Osteocyte (in vitro differentiated cells): ENCODE results near the gene GLMP. TPM values are rescaled to one million over a fixed set of nuclear protein-coding genes. Genes with fewer than 3 reads are reported as not detected.
A peak's percentile ranks its signal among the peaks of the same experiment; 100 is the strongest.

Experiments used
- DNase-seq: peaks from one replicate; pipeline ENCODE4 v3.0.0; 2021; ENCODE audit warnings: mixed read lengths; ENCODE audit not compliant: unreplicated experiment; ENCODE audit errors: extremely low spot score
- H3K27ac Mint-ChIP-seq: one replicate; pipeline ENCODE4 v1.8.0; 2021; ENCODE audit warnings: mild to moderate bottlenecking, mixed read lengths; ENCODE audit not compliant: unreplicated experiment
- H3K27me3 Mint-ChIP-seq: one replicate; pipeline ENCODE4 v1.8.0; 2021; ENCODE audit warnings: mixed read lengths; ENCODE audit not compliant: unreplicated experiment
- H3K36me3 Mint-ChIP-seq: one replicate; pipeline ENCODE4 v1.8.0; 2021; ENCODE audit warnings: mixed read lengths; ENCODE audit not compliant: unreplicated experiment
- H3K4me1 Mint-ChIP-seq: one replicate; pipeline ENCODE4 v1.8.0; 2021; ENCODE audit warnings: mixed read lengths; ENCODE audit not compliant: unreplicated experiment
- H3K4me3 Mint-ChIP-seq: one replicate; pipeline ENCODE4 v1.8.0; 2021; ENCODE audit warnings: mild to moderate bottlenecking, moderate library complexity, mixed read lengths; ENCODE audit not compliant: unreplicated experiment
- H3K9me3 Mint-ChIP-seq: one replicate; pipeline ENCODE4 v1.8.0; 2021; ENCODE audit warnings: mixed read lengths; ENCODE audit not compliant: unreplicated experiment
- total RNA-seq: library from RNA; stranded (reverse); gene quantifications from 2 replicates; pipeline ENCODE4 v1.2.1, GENCODE V29; 2021
- TF ChIP-seq, protein P1 (sequence below): fragments of 200-600 bp; sonication (generic); IDR thresholded peaks from 2 replicates; pipeline ENCODE4 v1.5.0; 2021; ENCODE audit warnings: antibody characterized with exemption, mild to moderate bottlenecking, moderate library complexity

GLMP gene
- total RNA-seq, 1 donor from 2014 or later: 77.1 TPM

DNA sequence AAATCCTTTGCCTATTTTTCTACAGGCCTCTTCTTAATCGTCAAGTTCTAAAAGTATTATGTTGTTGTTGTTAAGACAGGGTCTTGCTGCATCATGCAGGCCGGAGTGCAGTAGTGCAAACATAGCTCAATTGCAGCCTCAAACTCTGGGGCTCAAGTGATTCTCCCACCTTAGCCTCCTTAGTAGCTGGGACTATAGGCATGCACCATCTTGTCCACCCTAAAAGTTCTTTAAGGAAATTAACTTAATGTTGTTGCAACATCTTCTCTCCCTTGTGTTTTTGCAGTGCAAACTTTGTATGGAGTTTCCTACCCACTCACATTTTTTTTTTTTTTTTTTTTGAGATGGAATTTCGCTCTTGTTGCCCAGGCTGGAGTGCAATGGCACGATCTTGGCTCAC, 7.8 kb upstream of the GLMP start:
- Mint-ChIP-seq H3K27ac (no peak overlapping the region), H3K4me3 (no peak overlapping the region), H3K4me1 (no peaks in the 10 kb centered on the region), H3K27me3 (no peaks in the 10 kb centered on the region), H3K9me3 (no peaks in the 10 kb centered on the region), H3K36me3 (peaks cover 12% of the 10 kb centered on the region)
- DNase-seq: no peak
- TF ChIP-seq, protein P1, sequence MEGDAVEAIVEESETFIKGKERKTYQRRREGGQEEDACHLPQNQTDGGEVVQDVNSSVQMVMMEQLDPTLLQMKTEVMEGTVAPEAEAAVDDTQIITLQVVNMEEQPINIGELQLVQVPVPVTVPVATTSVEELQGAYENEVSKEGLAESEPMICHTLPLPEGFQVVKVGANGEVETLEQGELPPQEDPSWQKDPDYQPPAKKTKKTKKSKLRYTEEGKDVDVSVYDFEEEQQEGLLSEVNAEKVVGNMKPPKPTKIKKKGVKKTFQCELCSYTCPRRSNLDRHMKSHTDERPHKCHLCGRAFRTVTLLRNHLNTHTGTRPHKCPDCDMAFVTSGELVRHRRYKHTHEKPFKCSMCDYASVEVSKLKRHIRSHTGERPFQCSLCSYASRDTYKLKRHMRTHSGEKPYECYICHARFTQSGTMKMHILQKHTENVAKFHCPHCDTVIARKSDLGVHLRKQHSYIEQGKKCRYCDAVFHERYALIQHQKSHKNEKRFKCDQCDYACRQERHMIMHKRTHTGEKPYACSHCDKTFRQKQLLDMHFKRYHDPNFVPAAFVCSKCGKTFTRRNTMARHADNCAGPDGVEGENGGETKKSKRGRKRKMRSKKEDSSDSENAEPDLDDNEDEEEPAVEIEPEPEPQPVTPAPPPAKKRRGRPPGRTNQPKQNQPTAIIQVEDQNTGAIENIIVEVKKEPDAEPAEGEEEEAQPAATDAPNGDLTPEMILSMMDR: no peak

DNA sequence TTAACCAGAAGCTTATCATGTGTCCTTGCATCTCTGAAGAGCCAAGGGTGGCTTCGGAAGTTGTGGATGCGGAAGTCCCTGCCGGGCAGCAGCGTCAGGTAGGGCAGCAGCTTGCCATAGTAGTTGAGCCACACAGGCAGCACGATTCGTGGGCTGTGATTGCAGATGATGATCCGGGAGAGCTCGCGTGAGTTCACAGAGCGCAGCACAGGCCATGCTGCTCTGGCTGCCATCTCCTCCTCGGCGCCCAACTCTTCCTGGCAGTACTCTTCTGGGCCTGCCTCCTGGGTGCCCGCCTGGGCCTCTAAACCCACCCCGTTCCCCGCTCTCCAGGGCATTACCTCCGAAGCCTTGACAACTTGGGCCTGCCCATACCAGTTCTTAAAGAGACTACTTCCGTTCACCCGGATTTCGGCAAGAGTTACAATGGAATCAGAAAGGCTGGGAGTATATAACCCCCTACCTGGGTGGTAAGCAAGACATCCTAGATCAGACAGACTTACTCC, 3.4 kb upstream of the GLMP start, which contains the start of gene VHLL:
VHLL (minus strand) TSS at position 456 of the 506 bp plus-strand sequence; CDS start at position 338, 118 bp downstream.
- no peaks in the 10 kb centered on the region for H3K9me3 Mint-ChIP-seq
- no peaks in the 10 kb centered on the region for H3K27me3 Mint-ChIP-seq
- no peaks in the 10 kb centered on the region for H3K36me3 Mint-ChIP-seq
- TF ChIP-seq, protein P1: no peak
- H3K4me1 Mint-ChIP-seq: peaks cover 16% of the 10 kb centered on the region
- H3K27ac Mint-ChIP-seq: no peak within 1 kb of the TSS
- H3K4me3 Mint-ChIP-seq: no peak within 1 kb of the TSS
- DNase-seq: no peak

DNA sequence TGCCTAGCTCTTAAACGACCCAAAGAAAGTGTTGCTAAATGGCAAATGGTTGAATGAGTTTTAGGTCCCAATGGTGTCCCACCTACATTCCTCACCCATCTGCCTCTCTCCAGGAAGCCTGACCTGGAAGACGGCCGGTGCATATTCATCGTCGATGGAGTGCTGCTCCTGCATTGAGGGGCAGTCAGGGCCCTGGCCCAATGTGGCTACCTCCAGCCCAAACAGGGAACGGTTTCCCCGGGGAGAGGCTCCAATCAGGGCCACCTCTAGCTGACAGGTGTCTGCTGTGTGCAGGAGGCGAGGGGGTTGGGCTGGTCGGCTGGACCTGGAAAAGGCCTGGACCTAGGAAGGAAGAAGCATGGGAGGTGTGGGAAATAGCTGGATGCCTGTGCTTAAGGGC, 1.6 kb downstream of the GLMP start:
- no peak for DNase-seq
- TF ChIP-seq, protein P1: no peak
- Mint-ChIP-seq H3K4me3 (no peak overlapping the region), H3K36me3 (peaks cover 7% of the 10 kb centered on the region), H3K27ac (no peak overlapping the region), H3K4me1 (peaks cover 34% of the 10 kb centered on the region), H3K9me3 (no peaks in the 10 kb centered on the region), H3K27me3 (no peaks in the 10 kb centered on the region)

DNA sequence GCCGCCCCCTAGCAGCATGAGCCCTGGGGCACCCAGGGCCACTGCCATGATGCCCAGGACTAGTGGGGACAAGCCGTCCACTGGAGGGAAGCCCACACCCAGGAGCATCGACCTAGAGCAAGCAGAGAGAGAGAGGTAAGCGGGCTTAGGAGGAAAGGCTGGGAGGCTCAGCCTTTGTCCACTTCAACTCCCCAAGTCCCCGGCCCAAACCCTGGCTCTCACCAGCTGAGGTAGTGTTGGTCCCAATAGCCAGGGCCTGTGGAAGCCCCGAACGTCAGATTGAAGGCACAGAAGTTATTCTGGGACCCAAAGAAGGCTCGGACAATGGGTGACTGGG, 2.4 kb downstream of the GLMP start:
- Mint-ChIP-seq H3K9me3 (no peaks in the 10 kb centered on the region), H3K36me3 (peaks cover 7% of the 10 kb centered on the region), H3K4me1 (peaks cover 34% of the 10 kb centered on the region), H3K27me3 (no peaks in the 10 kb centered on the region), H3K27ac (no peak overlapping the region), H3K4me3 (peak overlapping the region; percentile 40)
- no peak for DNase-seq
- TF ChIP-seq, protein P1: no peak

DNA sequence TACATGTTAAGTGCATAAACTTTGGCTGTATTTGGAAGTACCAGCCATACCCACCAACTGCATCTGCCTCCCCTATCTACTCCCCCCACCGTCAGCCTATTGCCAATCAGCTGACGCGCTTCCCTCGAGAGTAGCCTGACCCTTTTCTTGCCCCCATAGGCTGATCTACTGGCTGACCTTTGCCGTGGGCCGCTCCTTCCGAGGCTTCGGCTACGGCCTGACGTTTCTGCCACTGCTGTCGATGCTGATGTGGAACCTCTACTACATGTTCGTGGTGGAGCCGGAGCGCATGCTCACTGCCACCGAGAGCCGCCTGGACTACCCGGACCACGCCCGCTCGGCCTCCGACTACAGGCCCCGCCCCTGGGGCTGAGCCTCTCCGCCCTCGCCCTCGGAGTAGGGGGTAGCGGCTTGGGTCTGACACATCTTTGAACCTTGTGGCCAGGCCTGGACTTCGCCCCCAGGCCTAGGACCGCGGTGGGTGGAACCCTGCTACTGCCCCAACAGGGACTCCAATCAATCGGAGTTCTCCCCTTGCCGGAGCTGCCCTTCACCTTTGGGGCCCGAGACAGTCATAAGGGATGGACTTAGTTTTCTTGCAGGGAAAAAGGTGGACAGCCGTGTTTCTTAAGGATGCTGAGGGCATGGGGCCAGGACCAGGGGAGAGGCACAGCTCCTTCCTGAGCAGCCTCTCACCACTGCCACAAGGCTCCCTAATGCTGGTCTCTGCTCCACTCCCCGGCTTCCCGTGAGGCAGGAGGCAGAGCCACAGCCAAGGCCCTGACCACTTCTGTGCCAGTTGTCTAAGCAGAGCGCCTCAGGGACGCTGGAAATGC, 4.0 kb downstream of the GLMP start:
- Mint-ChIP-seq H3K9me3 (no peaks in the 10 kb centered on the region), H3K27ac (peak overlapping the region; percentile 97), H3K4me1 (peaks cover 34% of the 10 kb centered on the region), H3K36me3 (peaks cover 7% of the 10 kb centered on the region), H3K4me3 (peak overlapping the region; percentile 94), H3K27me3 (no peaks in the 10 kb centered on the region)
- peak; percentile 94 for DNase-seq
- TF ChIP-seq, protein P1: no peak
